A549 (cell line): ENCODE measurements around the gene SIGLECL1. TPM values are rescaled to one million over a fixed set of nuclear protein-coding genes. Genes with fewer than 3 reads are reported as not detected.

Experiments
- ATAC-seq, 2 experiments: fragments of 200-7000 bp in 1 of 2; fragments of >200 bp in 1 of 2; cut with Nextera tagmentation in 1 of 2; cut with Tn5 transposase in 1 of 2; 3 replicates each; pipeline versions ENCODE4 v1.8.0 to v1.9.1; 2018 to 2020; ENCODE audit warnings: mild to moderate bottlenecking in 1 of 2, moderate library complexity in 1 of 2
- CTCF ChIA-PET: fragments of 300-600 bp; sonication (Branson Sonifier 250); formaldehyde crosslinking; extraction: SDS; loops from one replicate; lab custom pipeline; 2021; ENCODE audit warnings: antibody characterized with exemption, inconsistent platforms; lab: Yijun Ruan, JAX
- POLR2A ChIA-PET: fragments of 350-600 bp; formaldehyde crosslinking; extraction: SDS; loops from one replicate; lab custom pipeline; 2021; ENCODE audit warnings: antibody characterized with exemption, inconsistent platforms; lab: Yijun Ruan, JAX
- DNase-seq, 2 experiments: peaks; one replicate each; pipeline versions ENCODE4 v3.0.0 to v3.0.0-alpha.2; 2011 to 2016; ENCODE audit warnings: low read depth in 1 of 2, low spot score in 1 of 2
- FAIRE-seq: peaks from 2 replicates; lab custom pipeline; 2011; peaks lifted over from hg19 to GRCh38; lab: Jason Lieb, UNC
- H3K27ac ChIP-seq, 2 experiments: fragments of >200 bp; sonication (Bioruptor Twin); formaldehyde crosslinking; 3 replicates each; pipeline ENCODE4 v1.5.1; 2016 to 2017
- H3K4me1 ChIP-seq: fragments of >200 bp; sonication (Bioruptor Twin); formaldehyde crosslinking; 3 replicates; pipeline ENCODE4 v1.6.1; 2016
- H3K4me2 ChIP-seq: fragments of >200 bp; sonication (Bioruptor Twin); formaldehyde crosslinking; 3 replicates; pipeline ENCODE4 v1.6.1; 2016
- H3K4me3 ChIP-seq: fragments of >200 bp; sonication (Bioruptor Twin); formaldehyde crosslinking; 3 replicates; pipeline ENCODE4 v1.5.1; 2016
- H3K9me3 ChIP-seq: fragments of >200 bp; sonication (Bioruptor Twin); formaldehyde crosslinking; 3 replicates; pipeline ENCODE4 v1.6.1; 2016
- CBX8 ChIP-seq: fragments of 200-600 bp; sonication (generic); IDR thresholded peaks from 2 replicates; pipeline ENCODE4 v1.6.1; 2016
- CHD4 ChIP-seq: fragments of 200-600 bp; sonication (generic); IDR thresholded peaks from 2 replicates; pipeline ENCODE4 v1.6.1; 2016; ENCODE audit warnings: antibody characterized with exemption, mild to moderate bottlenecking, borderline replicate concordance
- EHMT2 ChIP-seq: fragments of 200-600 bp; sonication (generic); IDR thresholded peaks from 2 replicates; pipeline ENCODE4 v1.6.1; 2016; ENCODE audit warnings: antibody characterized with exemption, low read depth, mild to moderate bottlenecking, moderate library complexity
- HDAC2 ChIP-seq: fragments of 200-600 bp; sonication (generic); IDR thresholded peaks from 2 replicates; pipeline ENCODE4 v1.6.1; 2016
- HES2 ChIP-seq: fragments of >200 bp; sonication (Bioruptor Twin); formaldehyde crosslinking; IDR thresholded peaks from 2 replicates; pipeline ENCODE4 v1.6.1; 2016
- HEYL ChIP-seq: fragments of 250-450 bp; sonication (Bioruptor Pico); IDR thresholded peaks from 2 replicates; pipeline ENCODE4 v1.8.0; 2021; ENCODE audit warnings: mild to moderate bottlenecking, moderate library complexity
- JUN ChIP-seq, 2 experiments: fragments of >200 bp; sonication (Bioruptor Twin); formaldehyde crosslinking; IDR thresholded peaks; 2 replicates in 1 of 2; 3 replicates in 1 of 2; pipeline ENCODE4 v1.6.1; 2016 to 2017
- MAZ ChIP-seq: fragments of 150-350 bp; IDR thresholded peaks from 2 replicates; pipeline ENCODE4 v1.6.1; 2014; ENCODE audit warnings: antibody characterized with exemption, low read depth, low read length, borderline replicate concordance
- NPAS2 ChIP-seq: fragments of 250-450 bp; sonication (Bioruptor Pico); IDR thresholded peaks from 2 replicates; pipeline ENCODE4 v1.8.0; 2022; ENCODE audit warnings: mild to moderate bottlenecking, moderate library complexity, borderline replicate concordance
- RNF2 ChIP-seq: fragments of 200-600 bp; sonication (generic); IDR thresholded peaks from 2 replicates; pipeline ENCODE4 v1.6.1; 2016; ENCODE audit warnings: low read depth, mild to moderate bottlenecking, antibody characterized with exemption, moderate library complexity, borderline replicate concordance
- WGBS: methylation state at CpG from one replicate; pipeline ENCODE4 v1.1.6; 2017; ENCODE audit errors: missing lambda C conversion rate; 5-methylcytosine and 5-hydroxymethylcytosine counted together
- polyA plus RNA-seq, 4 experiments: library from polyadenylated mRNA; depleted of rRNA in 3 of 4; stranded (reverse); fragments of >200 nt; fragmentation: RNase III in 1 of 4; extraction: RNeasy Plus Mini Kit Qiagen cat#74134 plus additional on column Dnase treatment in 1 of 4; gene quantifications; 2 replicates in 3 of 4; 3 replicates in 1 of 4; pipeline ENCODE4 v1.2.3, GENCODE V29; 2011 to 2017
- small RNA-seq, 6 experiments: library from RNA; depleted of rRNA; stranded (forward); fragments of <200 nt; gene quantifications; one replicate each; pipeline ENCODE3, GENCODE V24; 2012
- TF ChIP-seq, protein P1 (sequence below): IDR thresholded peaks from 2 replicates; pipeline ENCODE4 v1.6.1; 2012
- TF ChIP-seq, protein P2 (sequence below): IDR thresholded peaks from 2 replicates; pipeline ENCODE4 v1.6.1; 2012

The SIGLECL1 gene
- polyA plus RNA-seq, 2 of the 4 experiments (the other 2 are of a cell fraction): not detected

DNA sequence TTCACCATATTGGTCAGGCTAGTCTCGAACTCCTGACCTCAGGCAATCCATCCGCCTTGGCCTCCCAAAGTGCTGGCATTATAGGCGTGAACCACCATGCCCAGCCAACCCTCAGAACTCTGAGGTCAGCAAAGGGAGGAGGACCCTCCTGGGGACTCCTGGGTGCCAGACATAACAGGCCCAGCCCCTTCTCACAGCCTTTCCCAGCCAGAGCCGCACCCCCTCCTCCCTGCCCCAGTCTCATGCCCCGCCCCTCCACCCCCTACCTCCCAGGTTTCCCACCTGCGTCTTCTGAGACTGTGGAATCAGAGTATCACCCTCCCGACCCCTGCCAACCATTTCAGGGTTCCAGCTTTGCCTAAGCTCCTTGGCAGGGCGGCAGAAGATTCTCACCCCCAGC lies 65.8 kb downstream of the SIGLECL1 start:
- WGBS: 31% methylated on average over 7 of the region's 8 CpGs
- no peak for FAIRE-seq
- H3K4me2 ChIP-seq: no peak overlapping the region
- TF ChIP-seq EHMT2: no peak
- CTCF ChIA-PET: no interaction called here
- peaks cover 10% of the 10 kb centered on the region for H3K9me3 ChIP-seq
- POLR2A ChIA-PET: no interaction called here
- ATAC-seq: no peak
- no peak overlapping the region for H3K27ac ChIP-seq
- no peaks in the 10 kb centered on the region; the same call in 2 of the 3 replicates for H3K4me1 ChIP-seq
- DNase-seq: no peak
- no peak overlapping the region for H3K4me3 ChIP-seq

DNA sequence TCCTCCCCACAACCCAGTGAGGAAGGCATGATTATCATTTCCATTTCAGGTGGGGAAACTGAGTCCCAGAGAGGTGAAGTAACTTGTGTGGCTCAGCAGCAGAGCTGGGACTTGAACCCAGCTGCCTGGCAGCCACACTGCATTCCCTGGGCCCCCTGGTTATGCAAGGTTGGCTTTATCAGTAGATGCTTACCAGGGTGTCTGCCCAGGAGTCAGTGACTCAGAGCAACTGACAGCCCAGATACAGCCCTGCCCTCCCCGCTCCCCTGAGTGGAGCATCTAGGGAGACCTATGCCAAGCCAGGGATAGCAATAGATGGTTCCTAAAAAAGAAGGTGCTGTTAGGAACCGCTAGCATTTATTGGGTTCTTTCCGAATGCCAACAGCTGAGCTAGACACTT lies 66.5 kb downstream of the SIGLECL1 start:
- no peak for DNase-seq
- Histone ChIP-seq H3K9me3 (peaks cover 10% of the 10 kb centered on the region), H3K4me3 (no peak overlapping the region), H3K4me1 (no peaks in the 10 kb centered on the region; the same call in 2 of the 3 replicates), H3K27ac (no peak overlapping the region), H3K4me2 (no peak overlapping the region)
- WGBS: 23% methylated on average over 3 of the region's 3 CpGs
- peak in 1 of 2 experiments; percentile 42; a peak in 2 of 6 replicates for ATAC-seq
- no peak for FAIRE-seq
- TF ChIP-seq HDAC2: no peak
- TF ChIP-seq JUN (IDR thresholded peaks at IDR 0.05): no peak
- TF ChIP-seq NPAS2 (CRISPR knock-in tag): no peak
- TF ChIP-seq, protein P1, sequence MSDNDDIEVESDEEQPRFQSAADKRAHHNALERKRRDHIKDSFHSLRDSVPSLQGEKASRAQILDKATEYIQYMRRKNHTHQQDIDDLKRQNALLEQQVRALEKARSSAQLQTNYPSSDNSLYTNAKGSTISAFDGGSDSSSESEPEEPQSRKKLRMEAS: no peak
- TF ChIP-seq RNF2: no peak
- TF ChIP-seq, protein P2, sequence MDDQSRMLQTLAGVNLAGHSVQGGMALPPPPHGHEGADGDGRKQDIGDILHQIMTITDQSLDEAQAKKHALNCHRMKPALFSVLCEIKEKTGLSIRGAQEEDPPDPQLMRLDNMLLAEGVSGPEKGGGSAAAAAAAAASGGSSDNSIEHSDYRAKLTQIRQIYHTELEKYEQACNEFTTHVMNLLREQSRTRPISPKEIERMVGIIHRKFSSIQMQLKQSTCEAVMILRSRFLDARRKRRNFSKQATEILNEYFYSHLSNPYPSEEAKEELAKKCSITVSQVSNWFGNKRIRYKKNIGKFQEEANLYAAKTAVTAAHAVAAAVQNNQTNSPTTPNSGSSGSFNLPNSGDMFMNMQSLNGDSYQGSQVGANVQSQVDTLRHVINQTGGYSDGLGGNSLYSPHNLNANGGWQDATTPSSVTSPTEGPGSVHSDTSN: no peak
- no peak for TF ChIP-seq EHMT2
- no peak for TF ChIP-seq CHD4
- ChIA-PET POLR2A (no interaction called here), CTCF (interaction anchor here (1.2 kb wide), 1 partner anchor 21 kb away, joined by 6 read pairs; no protein-coding TSS in a partner anchor)

GRCh38 chr19:51317968-51318367 lies 67.1 kb downstream of the SIGLECL1 start:
- no peak for ATAC-seq
- H3K4me2 ChIP-seq: no peak overlapping the region
- no peak overlapping the region for H3K27ac ChIP-seq
- H3K4me3 ChIP-seq: no peak overlapping the region
- TF ChIP-seq HEYL (CRISPR knock-in tag): no peak
- TF ChIP-seq MAZ: no peak
- no peak for TF ChIP-seq CBX8
- TF ChIP-seq HES2: no peak
- TF ChIP-seq, all 56 proteins: peak for 0
- 0% methylated on average over 1 of the region's 1 CpG for WGBS
- Histone ChIP-seq H3K4me1 (no peaks in the 10 kb centered on the region; the same call in 2 of the 3 replicates), H3K9me3 (peaks cover 10% of the 10 kb centered on the region)
- DNase-seq (no peak), FAIRE-seq (no peak)
- ChIA-PET POLR2A (no interaction called here), CTCF (interaction anchor here (0.6 to 1.2 kb wide), 2 partner anchors 20 to 41 kb away, joined by 3 to 6 read pairs; no protein-coding TSS in a partner anchor)

Small RNA genes lying within 50 kb of the gene (small RNA-seq; reads per million reads assigned to genes)
- 0 reads per million in 6 experiments for gene MIR8074

Other genes with a start within 250 kb of the SIGLECL1 start
- gene KLK8, start 249.5 kb upstream of the SIGLECL1 start, polyA plus RNA-seq (2011; rRNA removed): not detected in 2 replicates
- gene KLK8, start 249.5 kb upstream of the SIGLECL1 start, polyA plus RNA-seq (2017; fragmentation: RNase III; extraction: RNeasy Plus Mini Kit Qiagen cat#74134 plus additional on column Dnase treatment): not detected in 3 replicates
- gene KLK10, start 231.4 kb upstream of the SIGLECL1 start, polyA plus RNA-seq (2011; rRNA removed): 0.18 and 0.33 TPM in 2 replicates
- 0.05 TPM in 1 of 3 replicates, not detected in the others for gene KLK10, start 231.4 kb upstream of the SIGLECL1 start, polyA plus RNA-seq (2017; fragmentation: RNase III; extraction: RNeasy Plus Mini Kit Qiagen cat#74134 plus additional on column Dnase treatment)
- gene KLK11, start 224.5 kb upstream of the SIGLECL1 start, polyA plus RNA-seq (2011; rRNA removed): not detected in 2 replicates
- gene KLK11, start 224.5 kb upstream of the SIGLECL1 start, polyA plus RNA-seq (2017; fragmentation: RNase III; extraction: RNeasy Plus Mini Kit Qiagen cat#74134 plus additional on column Dnase treatment): not detected in 3 replicates
- not detected in 2 replicates for gene KLK12, start 216.1 kb upstream of the SIGLECL1 start, polyA plus RNA-seq (2011; rRNA removed)
- gene KLK12, start 216.1 kb upstream of the SIGLECL1 start, polyA plus RNA-seq (2017; fragmentation: RNase III; extraction: RNeasy Plus Mini Kit Qiagen cat#74134 plus additional on column Dnase treatment): not detected in 3 replicates
- gene KLK13, start 186.0 kb upstream of the SIGLECL1 start, polyA plus RNA-seq (2011; rRNA removed): not detected in 2 replicates
- gene KLK13, start 186.0 kb upstream of the SIGLECL1 start, polyA plus RNA-seq (2017; fragmentation: RNase III; extraction: RNeasy Plus Mini Kit Qiagen cat#74134 plus additional on column Dnase treatment): 0.09 TPM in 1 of 3 replicates, not detected in the others
- gene KLK14, start 168.2 kb upstream of the SIGLECL1 start, polyA plus RNA-seq (2011; rRNA removed): 0.14 and 0.22 TPM in 2 replicates
- gene KLK14, start 168.2 kb upstream of the SIGLECL1 start, polyA plus RNA-seq (2017; fragmentation: RNase III; extraction: RNeasy Plus Mini Kit Qiagen cat#74134 plus additional on column Dnase treatment): 0.22 to 0.44 TPM in 2 of 3 replicates, not detected in the other
- 4.1 and 4.5 TPM in 2 replicates for gene CTU1, start 142.7 kb upstream of the SIGLECL1 start, polyA plus RNA-seq (2011; rRNA removed)
- gene CTU1, start 142.7 kb upstream of the SIGLECL1 start, polyA plus RNA-seq (2017; fragmentation: RNase III; extraction: RNeasy Plus Mini Kit Qiagen cat#74134 plus additional on column Dnase treatment): 7.0 to 7.4 TPM (median 7.3 TPM) in 3 replicates
- gene SIGLEC9, start 126.2 kb upstream of the SIGLECL1 start, polyA plus RNA-seq (2011; rRNA removed): not detected in 2 replicates
- not detected in 3 replicates for gene SIGLEC9, start 126.2 kb upstream of the SIGLECL1 start, polyA plus RNA-seq (2017; fragmentation: RNase III; extraction: RNeasy Plus Mini Kit Qiagen cat#74134 plus additional on column Dnase treatment)
- gene SIGLEC7, start 108.8 kb upstream of the SIGLECL1 start, polyA plus RNA-seq (2011; rRNA removed): not detected in 2 replicates
- gene SIGLEC7, start 108.8 kb upstream of the SIGLECL1 start, polyA plus RNA-seq (2017; fragmentation: RNase III; extraction: RNeasy Plus Mini Kit Qiagen cat#74134 plus additional on column Dnase treatment): not detected in 3 replicates
- 0.10 and 0.40 TPM in 2 replicates for gene CD33, start 26.0 kb upstream of the SIGLECL1 start, polyA plus RNA-seq (2011; rRNA removed)
- gene CD33, start 26.0 kb upstream of the SIGLECL1 start, polyA plus RNA-seq (2017; fragmentation: RNase III; extraction: RNeasy Plus Mini Kit Qiagen cat#74134 plus additional on column Dnase treatment): 0.13 TPM in 1 of 3 replicates, not detected in the others
- 0.04 and 0.08 TPM in 2 replicates for gene IGLON5, start 60.6 kb downstream of the SIGLECL1 start, polyA plus RNA-seq (2011; rRNA removed)
- 0.05 to 0.06 TPM in 2 of 3 replicates, not detected in the other for gene IGLON5, start 60.6 kb downstream of the SIGLECL1 start, polyA plus RNA-seq (2017; fragmentation: RNase III; extraction: RNeasy Plus Mini Kit Qiagen cat#74134 plus additional on column Dnase treatment)
- gene VSIG10L, start 91.1 kb downstream of the SIGLECL1 start, polyA plus RNA-seq (2011; rRNA removed): 8.6 and 9.2 TPM in 2 replicates
- 5.7 to 6.8 TPM (median 6.7 TPM) in 3 replicates for gene VSIG10L, start 91.1 kb downstream of the SIGLECL1 start, polyA plus RNA-seq (2017; fragmentation: RNase III; extraction: RNeasy Plus Mini Kit Qiagen cat#74134 plus additional on column Dnase treatment)
- gene ETFB, start 115.3 kb downstream of the SIGLECL1 start, polyA plus RNA-seq (2011; rRNA removed): 112 and 149 TPM in 2 replicates
- gene ETFB, start 115.3 kb downstream of the SIGLECL1 start, polyA plus RNA-seq (2017; fragmentation: RNase III; extraction: RNeasy Plus Mini Kit Qiagen cat#74134 plus additional on column Dnase treatment): 262 to 270 TPM (median 267 TPM) in 3 replicates
- 1.1 and 1.7 TPM in 2 replicates for gene CLDND2, start 117.9 kb downstream of the SIGLECL1 start, polyA plus RNA-seq (2011; rRNA removed)
- gene CLDND2, start 117.9 kb downstream of the SIGLECL1 start, polyA plus RNA-seq (2017; fragmentation: RNase III; extraction: RNeasy Plus Mini Kit Qiagen cat#74134 plus additional on column Dnase treatment): 1.7 to 3.0 TPM (median 2.8 TPM) in 3 replicates
- not detected in 2 replicates for gene NKG7, start 121.6 kb downstream of the SIGLECL1 start, polyA plus RNA-seq (2011; rRNA removed)
- gene NKG7, start 121.6 kb downstream of the SIGLECL1 start, polyA plus RNA-seq (2017; fragmentation: RNase III; extraction: RNeasy Plus Mini Kit Qiagen cat#74134 plus additional on column Dnase treatment): not detected in 3 replicates
- not detected in 2 replicates for gene LIM2, start 136.9 kb downstream of the SIGLECL1 start, polyA plus RNA-seq (2011; rRNA removed)
- gene LIM2, start 136.9 kb downstream of the SIGLECL1 start, polyA plus RNA-seq (2017; fragmentation: RNase III; extraction: RNeasy Plus Mini Kit Qiagen cat#74134 plus additional on column Dnase treatment): not detected in 3 replicates
- gene C19orf84, start 139.5 kb downstream of the SIGLECL1 start, polyA plus RNA-seq (2011; rRNA removed): not detected in 2 replicates
- not detected in 3 replicates for gene C19orf84, start 139.5 kb downstream of the SIGLECL1 start, polyA plus RNA-seq (2017; fragmentation: RNase III; extraction: RNeasy Plus Mini Kit Qiagen cat#74134 plus additional on column Dnase treatment)
- not detected in 2 replicates for gene SIGLEC10, start 166.6 kb downstream of the SIGLECL1 start, polyA plus RNA-seq (2011; rRNA removed)
- not detected in 3 replicates for gene SIGLEC10, start 166.6 kb downstream of the SIGLECL1 start, polyA plus RNA-seq (2017; fragmentation: RNase III; extraction: RNeasy Plus Mini Kit Qiagen cat#74134 plus additional on column Dnase treatment)
- not detected in 2 replicates for gene SIGLEC8, start 207.4 kb downstream of the SIGLECL1 start, polyA plus RNA-seq (2011; rRNA removed)
- gene SIGLEC8, start 207.4 kb downstream of the SIGLECL1 start, polyA plus RNA-seq (2017; fragmentation: RNase III; extraction: RNeasy Plus Mini Kit Qiagen cat#74134 plus additional on column Dnase treatment): not detected in 3 replicates
- not detected in 2 replicates for gene CEACAM18, start 227.5 kb downstream of the SIGLECL1 start, polyA plus RNA-seq (2011; rRNA removed)
- gene CEACAM18, start 227.5 kb downstream of the SIGLECL1 start, polyA plus RNA-seq (2017; fragmentation: RNase III; extraction: RNeasy Plus Mini Kit Qiagen cat#74134 plus additional on column Dnase treatment): not detected in 3 replicates